ENCODE data around the gene YIF1A.

The YIF1A gene

GRCh38 chr11:66239998-66240780 lies 48.8 kb downstream of the YIF1A start:
- no peak for DNase-seq

- DNase-seq, result no peak
Measured at GRCh38 chr11:66239511-66239910, 49.4 kb downstream of the YIF1A start.

GRCh38 chr11:66238786-66239413 lies 50.0 kb downstream of the YIF1A start:
- no peak for DNase-seq

GRCh38 chr11:66237867-66238266 lies 51.1 kb downstream of the YIF1A start:
- no peak for DNase-seq

GRCh38 chr11:66235141-66235540 lies 53.8 kb downstream of the YIF1A start:
- no peak for DNase-seq
